ENCODE data around the gene CRY1.

DNA sequence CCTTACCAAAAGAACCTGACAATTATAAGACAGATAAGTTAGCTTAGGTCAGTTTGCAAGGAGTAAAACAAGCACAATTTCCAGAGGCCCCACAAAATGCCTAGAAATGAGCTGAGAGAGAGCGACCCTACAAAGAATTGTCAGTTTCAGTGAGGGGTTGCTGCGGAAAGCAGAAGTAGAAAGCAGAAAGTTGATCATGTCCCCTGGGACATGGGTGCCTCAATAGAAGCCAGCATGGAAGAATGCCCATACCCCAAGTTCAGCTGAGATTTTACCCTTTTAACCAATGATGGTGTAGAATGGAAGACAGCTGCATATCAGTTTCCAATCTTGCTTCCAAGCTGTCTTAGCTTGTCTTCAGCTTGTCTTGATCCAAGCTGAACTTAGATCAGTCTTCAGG, 21.8 kb upstream of the CRY1 start:
- no peak for TF ChIP-seq TAF1 (IDR thresholded peaks at IDR 0.05; ENCODE audit: low read depth, low read length)
- no peak for TF ChIP-seq POLR2A (IDR thresholded peaks at IDR 0.05; ENCODE audit: low read depth, low read length)
- no peak for TF ChIP-seq POLR2AphosphoS5 (IDR thresholded peaks at IDR 0.05; ENCODE audit: low read depth, low read length)
- no peak for TF ChIP-seq SPI1 (IDR thresholded peaks at IDR 0.05; ENCODE audit: low read depth, low read length)
